HEK293 (cell line): ENCODE data around the gene IL15.

Source experiments
- CTCF ChIA-PET: fragments of 350-600 bp; formaldehyde crosslinking; extraction: SDS; loops from one replicate; lab custom pipeline; 2021; ENCODE audit warnings: antibody characterized with exemption; lab: Yijun Ruan, JAX
- POLR2A ChIA-PET: fragments of 300-600 bp; formaldehyde crosslinking; extraction: SDS; loops from one replicate; lab custom pipeline; 2020; ENCODE audit warnings: antibody characterized with exemption, inconsistent platforms; lab: Yijun Ruan, JAX
- H3K27ac ChIP-seq: fragments of 200-500 bp; sonication (Bioruptor generic); 2 replicates; pipeline ENCODE4 v1.5.1; 2014; ENCODE audit warnings: low read depth, low read length, control low read depth, inconsistent platforms; ENCODE audit errors: extremely low read depth
- H3K36me3 ChIP-seq, 2 experiments: fragments of 200-500 bp in 1 of 2; sonication (Bioruptor generic) in 1 of 2; 1 replicate in 1 of 2; 2 replicates in 1 of 2; pipeline ENCODE4 v1.5.1; 2014 to 2017; ENCODE audit warnings: inconsistent platforms in 2 of 2, low read length in 2 of 2; ENCODE audit not compliant: control insufficient read depth in 2 of 2, insufficient read depth in 1 of 2
- H3K4me1 ChIP-seq: fragments of 200-500 bp; sonication (Bioruptor generic); 2 replicates; pipeline ENCODE4 v1.5.1; 2014; ENCODE audit warnings: mild to moderate bottlenecking, low read length, inconsistent platforms; ENCODE audit not compliant: control insufficient read depth, insufficient read depth
- H3K4me3 ChIP-seq: 2 replicates; pipeline ENCODE4 v1.5.1; 2011; ENCODE audit warnings: low read depth, mild to moderate bottlenecking, control low read depth, low read length, moderate library complexity
- H3K9me3 ChIP-seq: fragments of 200-500 bp; sonication (Bioruptor generic); 2 replicates; pipeline ENCODE4 v1.5.1; 2014; ENCODE audit warnings: low read depth, low read length, inconsistent platforms; ENCODE audit not compliant: control insufficient read depth, insufficient read depth
- BCL11B ChIP-seq: fragments of 450-650 bp; formaldehyde crosslinking; IDR thresholded peaks from 2 replicates; pipeline ENCODE4 v1.5.1; 2016; ENCODE audit warnings: low read depth, missing biosample characterization, missing genetic modification characterization
- KLF16 ChIP-seq: fragments of 450-650 bp; formaldehyde crosslinking; IDR thresholded peaks from 2 replicates; pipeline ENCODE4 v1.5.1; 2017; ENCODE audit warnings: missing biosample characterization, missing genetic modification characterization
- KLF9 ChIP-seq: fragments of 450-650 bp; formaldehyde crosslinking; IDR thresholded peaks from 2 replicates; pipeline ENCODE4 v1.5.1; 2016; ENCODE audit warnings: missing biosample characterization, missing genetic modification characterization, low read depth
- SCRT1 ChIP-seq: fragments of 450-650 bp; formaldehyde crosslinking; IDR thresholded peaks from 2 replicates; pipeline ENCODE4 v1.5.1; 2016; ENCODE audit warnings: missing biosample characterization, missing genetic modification characterization, borderline replicate concordance
- ZBTB48 ChIP-seq: fragments of 450-650 bp; formaldehyde crosslinking; IDR thresholded peaks from 2 replicates; pipeline ENCODE4 v1.5.1; 2016; ENCODE audit warnings: missing biosample characterization, missing genetic modification characterization
- ZNF169 ChIP-seq: fragments of 450-650 bp; formaldehyde crosslinking; IDR thresholded peaks from 2 replicates; pipeline ENCODE4 v1.5.1; 2016; ENCODE audit warnings: missing biosample characterization, missing genetic modification characterization
- ZNF19 ChIP-seq: fragments of 450-650 bp; formaldehyde crosslinking; IDR thresholded peaks from 2 replicates; pipeline ENCODE4; 2016; ENCODE audit warnings: missing biosample characterization, missing genetic modification characterization, low read depth
- ZNF2 ChIP-seq: fragments of 450-650 bp; formaldehyde crosslinking; IDR thresholded peaks from 2 replicates; pipeline ENCODE4 v1.5.1; 2016; ENCODE audit warnings: missing biosample characterization, missing genetic modification characterization
- ZNF214 ChIP-seq: fragments of 450-650 bp; formaldehyde crosslinking; IDR thresholded peaks from 2 replicates; pipeline ENCODE4 v1.5.1; 2017; ENCODE audit warnings: missing biosample characterization, mild to moderate bottlenecking, missing genetic modification characterization, borderline replicate concordance
- ZNF23 ChIP-seq: fragments of 450-650 bp; formaldehyde crosslinking; IDR thresholded peaks from 2 replicates; pipeline ENCODE4 v1.5.1; 2016; ENCODE audit warnings: missing biosample characterization, missing genetic modification characterization, borderline replicate concordance
- ZNF24 ChIP-seq: fragments of 450-650 bp; formaldehyde crosslinking; IDR thresholded peaks from 2 replicates; pipeline ENCODE4 v1.5.1; 2016; ENCODE audit warnings: missing biosample characterization, missing genetic modification characterization
- ZNF391 ChIP-seq: fragments of 450-650 bp; formaldehyde crosslinking; IDR thresholded peaks from 2 replicates; pipeline ENCODE4 v1.5.1; 2016; ENCODE audit warnings: low read depth, missing biosample characterization, missing genetic modification characterization, borderline replicate concordance
- ZNF596 ChIP-seq: fragments of 450-650 bp; IDR thresholded peaks from 2 replicates; pipeline ENCODE4 v1.5.0; 2018; ENCODE audit warnings: missing biosample characterization, mild to moderate bottlenecking, missing genetic modification characterization, moderate library complexity
- ZNF830 ChIP-seq: fragments of 450-650 bp; IDR thresholded peaks from 2 replicates; pipeline ENCODE4 v1.5.0; 2018; ENCODE audit warnings: missing biosample characterization, missing genetic modification characterization, low read depth, mild to moderate bottlenecking, moderate library complexity
- ZNF843 ChIP-seq: fragments of 450-650 bp; formaldehyde crosslinking; IDR thresholded peaks from 2 replicates; pipeline ENCODE4 v1.5.1; 2016; ENCODE audit warnings: missing biosample characterization, missing genetic modification characterization
- TF ChIP-seq, protein P1 (sequence below): fragments of 450-650 bp; formaldehyde crosslinking; IDR thresholded peaks from 2 replicates; pipeline ENCODE4 v1.5.0; 2017; ENCODE audit warnings: missing biosample characterization, missing genetic modification characterization, borderline replicate concordance
- TF ChIP-seq, protein P2 (sequence below): fragments of 450-650 bp; formaldehyde crosslinking; IDR thresholded peaks from 2 replicates; pipeline ENCODE4 v1.5.1; 2016; ENCODE audit warnings: missing biosample characterization, missing genetic modification characterization
- TF ChIP-seq, protein P3 (sequence below): fragments of 450-650 bp; formaldehyde crosslinking; IDR thresholded peaks from 2 replicates; pipeline ENCODE4 v1.5.1; 2016; ENCODE audit warnings: missing biosample characterization, missing genetic modification characterization

Gene IL15

DNA sequence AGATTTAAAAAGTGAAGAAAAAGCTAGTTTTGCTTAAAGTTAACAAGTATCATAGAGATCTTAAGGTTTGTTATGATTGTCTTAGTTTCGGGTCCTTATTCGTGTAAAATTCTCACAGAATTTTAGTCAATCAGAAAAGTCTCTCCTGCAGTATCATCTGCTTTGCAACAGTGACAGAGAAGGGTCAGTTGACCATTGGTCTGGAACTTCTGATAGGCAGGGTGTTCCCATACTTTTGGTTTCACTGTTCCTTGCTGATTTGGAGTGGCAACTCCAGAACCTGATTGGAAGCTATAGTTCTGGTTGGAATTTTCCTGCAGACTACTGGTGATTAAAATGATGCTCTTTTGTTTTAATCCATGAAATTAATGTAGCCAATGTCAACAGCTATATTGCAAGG lies 1.8 kb downstream of the IL15 start:
- no peak overlapping the region for H3K27ac ChIP-seq
- CTCF ChIA-PET = no interaction called here
- no peak overlapping the region for H3K4me3 ChIP-seq
- POLR2A ChIA-PET = no interaction called here
- H3K9me3 ChIP-seq = no peaks in the 10 kb centered on the region
- TF ChIP-seq ZBTB48 (tag by site-specific recombination) (no peak), ZNF2 (tag by site-specific recombination) (no peak), ZNF830 (tag by site-specific recombination) (no peak), ZNF24 (tag by site-specific recombination) (no peak), ZNF596 (tag by site-specific recombination) (no peak), ZNF19 (tag by site-specific recombination) (no peak), ZNF843 (tag by site-specific recombination) (no peak), SCRT1 (no peak), ZNF391 (tag by site-specific recombination) (no peak), ZNF23 (tag by site-specific recombination) (no peak), KLF9 (tag by site-specific recombination) (no peak), ZNF169 (no peak), BCL11B (tag by site-specific recombination) (no peak)
- TF ChIP-seq, protein P1, sequence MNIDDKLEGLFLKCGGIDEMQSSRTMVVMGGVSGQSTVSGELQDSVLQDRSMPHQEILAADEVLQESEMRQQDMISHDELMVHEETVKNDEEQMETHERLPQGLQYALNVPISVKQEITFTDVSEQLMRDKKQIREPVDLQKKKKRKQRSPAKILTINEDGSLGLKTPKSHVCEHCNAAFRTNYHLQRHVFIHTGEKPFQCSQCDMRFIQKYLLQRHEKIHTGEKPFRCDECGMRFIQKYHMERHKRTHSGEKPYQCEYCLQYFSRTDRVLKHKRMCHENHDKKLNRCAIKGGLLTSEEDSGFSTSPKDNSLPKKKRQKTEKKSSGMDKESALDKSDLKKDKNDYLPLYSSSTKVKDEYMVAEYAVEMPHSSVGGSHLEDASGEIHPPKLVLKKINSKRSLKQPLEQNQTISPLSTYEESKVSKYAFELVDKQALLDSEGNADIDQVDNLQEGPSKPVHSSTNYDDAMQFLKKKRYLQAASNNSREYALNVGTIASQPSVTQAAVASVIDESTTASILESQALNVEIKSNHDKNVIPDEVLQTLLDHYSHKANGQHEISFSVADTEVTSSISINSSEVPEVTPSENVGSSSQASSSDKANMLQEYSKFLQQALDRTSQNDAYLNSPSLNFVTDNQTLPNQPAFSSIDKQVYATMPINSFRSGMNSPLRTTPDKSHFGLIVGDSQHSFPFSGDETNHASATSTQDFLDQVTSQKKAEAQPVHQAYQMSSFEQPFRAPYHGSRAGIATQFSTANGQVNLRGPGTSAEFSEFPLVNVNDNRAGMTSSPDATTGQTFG (tag by site-specific recombination) = no peak
- TF ChIP-seq, protein P2, sequence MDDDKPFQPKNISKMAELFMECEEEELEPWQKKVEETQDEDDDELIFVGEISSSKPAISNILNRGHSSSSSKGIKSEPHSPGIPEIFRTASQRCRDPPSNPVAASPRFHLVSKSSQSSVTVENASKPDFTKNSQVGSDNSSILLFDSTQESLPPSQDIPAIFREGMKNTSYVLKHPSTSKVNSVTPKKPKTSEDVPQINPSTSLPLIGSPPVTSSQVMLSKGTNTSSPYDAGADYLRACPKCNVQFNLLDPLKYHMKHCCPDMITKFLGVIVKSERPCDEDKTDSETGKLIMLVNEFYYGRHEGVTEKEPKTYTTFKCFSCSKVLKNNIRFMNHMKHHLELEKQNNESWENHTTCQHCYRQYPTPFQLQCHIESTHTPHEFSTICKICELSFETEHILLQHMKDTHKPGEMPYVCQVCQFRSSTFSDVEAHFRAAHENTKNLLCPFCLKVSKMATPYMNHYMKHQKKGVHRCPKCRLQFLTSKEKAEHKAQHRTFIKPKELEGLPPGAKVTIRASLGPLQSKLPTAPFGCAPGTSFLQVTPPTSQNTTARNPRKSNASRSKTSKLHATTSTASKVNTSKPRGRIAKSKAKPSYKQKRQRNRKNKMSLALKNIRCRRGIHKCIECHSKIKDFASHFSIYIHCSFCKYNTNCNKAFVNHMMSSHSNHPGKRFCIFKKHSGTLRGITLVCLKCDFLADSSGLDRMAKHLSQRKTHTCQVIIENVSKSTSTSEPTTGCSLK (tag by site-specific recombination) = no peak
- no peaks in the 10 kb centered on the region for H3K36me3 ChIP-seq
- no peaks in the 10 kb centered on the region; the same call in 1 of the 2 replicates for H3K4me1 ChIP-seq

DNA sequence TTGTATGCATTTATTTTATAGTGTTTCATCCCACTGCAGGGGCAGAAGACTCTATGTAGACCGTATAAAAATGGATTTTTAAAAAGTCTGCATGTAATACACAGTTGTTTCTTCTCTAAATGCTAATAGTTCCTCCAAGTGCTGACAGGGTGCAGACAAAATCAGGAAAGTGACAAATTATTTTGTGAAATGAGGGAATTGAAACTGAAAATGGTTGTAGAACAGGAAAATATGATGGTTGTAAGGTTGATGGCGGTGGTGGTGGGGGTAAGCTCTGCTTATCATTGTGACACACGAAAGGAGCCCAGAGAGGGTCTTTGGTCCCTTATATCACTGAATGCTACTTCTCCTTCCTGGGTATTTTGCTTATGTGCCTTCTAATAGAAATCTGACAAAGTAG lies 4.3 kb downstream of the IL15 start:
- POLR2A ChIA-PET = no interaction called here
- Histone ChIP-seq H3K36me3 (no peaks in the 10 kb centered on the region), H3K4me3 (no peak overlapping the region), H3K27ac (no peak overlapping the region), H3K9me3 (no peaks in the 10 kb centered on the region), H3K4me1 (no peaks in the 10 kb centered on the region; the same call in 1 of the 2 replicates)
- TF ChIP-seq KLF16 = no peak
- TF ChIP-seq ZNF23 (tag by site-specific recombination) = no peak
- TF ChIP-seq, protein P3, sequence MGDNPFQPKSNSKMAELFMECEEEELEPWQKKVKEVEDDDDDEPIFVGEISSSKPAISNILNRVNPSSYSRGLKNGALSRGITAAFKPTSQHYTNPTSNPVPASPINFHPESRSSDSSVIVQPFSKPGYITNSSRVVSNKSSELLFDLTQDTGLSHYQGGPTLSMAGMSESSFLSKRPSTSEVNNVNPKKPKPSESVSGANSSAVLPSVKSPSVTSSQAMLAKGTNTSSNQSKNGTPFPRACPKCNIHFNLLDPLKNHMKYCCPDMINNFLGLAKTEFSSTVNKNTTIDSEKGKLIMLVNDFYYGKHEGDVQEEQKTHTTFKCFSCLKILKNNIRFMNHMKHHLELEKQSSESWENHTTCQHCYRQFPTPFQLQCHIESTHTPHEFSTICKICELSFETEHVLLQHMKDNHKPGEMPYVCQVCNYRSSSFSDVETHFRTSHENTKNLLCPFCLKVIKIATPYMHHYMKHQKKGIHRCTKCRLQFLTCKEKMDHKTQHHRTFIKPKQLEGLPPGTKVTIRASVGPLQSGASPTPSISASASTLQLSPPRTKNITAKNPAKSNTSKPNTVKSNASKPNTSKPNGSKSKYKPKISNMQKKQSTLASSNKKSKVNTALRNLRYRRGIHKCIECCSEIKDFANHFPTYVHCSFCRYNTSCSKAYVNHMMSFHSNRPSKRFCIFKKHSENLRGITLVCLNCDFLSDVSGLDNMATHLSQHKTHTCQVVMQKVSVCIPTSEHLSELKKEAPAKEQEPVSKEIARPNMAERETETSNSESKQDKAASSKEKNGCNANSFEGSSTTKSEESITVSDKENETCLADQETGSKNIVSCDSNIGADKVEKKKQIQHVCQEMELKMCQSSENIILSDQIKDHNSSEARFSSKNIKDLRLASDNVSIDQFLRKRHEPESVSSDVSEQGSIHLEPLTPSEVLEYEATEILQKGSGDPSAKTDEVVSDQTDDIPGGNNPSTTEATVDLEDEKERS = no peak
- no peak for TF ChIP-seq ZNF214 (tag by site-specific recombination)
- CTCF ChIA-PET = no interaction called here
